GM23338 (cell line): Measurements from ENCODE around the gene DCAF17. TPM values are rescaled to one million over a fixed set of nuclear protein-coding genes. Genes with fewer than 3 reads are reported as not detected.

ENCODE experiments used
- ATAC-seq: fragments of 200-7000 bp; cut with Tn5 transposase; 3 replicates; pipeline ENCODE4 v1.9.1; 2020
- DNase-seq: peaks from one replicate; pipeline ENCODE4 v3.0.0-alpha.2; 2015; ENCODE audit warnings: low spot score
- H2AFZ ChIP-seq: fragments of 200-600 bp; sonication (generic); 2 replicates; pipeline ENCODE4 v1.8.0; 2016; ENCODE audit warnings: antibody characterized with exemption, mild to moderate bottlenecking, moderate library complexity
- H3F3A ChIP-seq: fragments of 200-600 bp; sonication (generic); replicated peaks from 2 replicates; pipeline ENCODE4 v1.8.0; 2017; ENCODE audit warnings: antibody characterized with exemption, mixed run types, low read depth
- H3K27ac ChIP-seq: fragments of 200-600 bp; sonication (generic); 2 replicates; pipeline ENCODE4 v1.6.1; 2016; ENCODE audit warnings: low read depth
- H3K27me3 ChIP-seq: fragments of 200-600 bp; sonication (generic); 2 replicates; pipeline ENCODE4 v1.8.0; 2016; ENCODE audit warnings: mild to moderate bottlenecking, mixed run types, moderate library complexity; ENCODE audit not compliant: insufficient read depth
- H3K36me3 ChIP-seq: fragments of 200-600 bp; sonication (generic); 2 replicates; pipeline ENCODE4 v1.8.0; 2016; ENCODE audit warnings: mild to moderate bottlenecking; ENCODE audit not compliant: insufficient read depth
- H3K4me1 ChIP-seq: fragments of 200-600 bp; sonication (generic); 2 replicates; pipeline ENCODE4 v1.8.0; 2016; ENCODE audit warnings: mild to moderate bottlenecking, moderate library complexity; ENCODE audit not compliant: insufficient read depth
- H3K4me2 ChIP-seq: fragments of 200-600 bp; sonication (generic); 2 replicates; pipeline ENCODE4 v1.7.1; 2017; ENCODE audit warnings: mixed run types
- H3K4me3 ChIP-seq: fragments of 200-600 bp; sonication (generic); 2 replicates; pipeline ENCODE4 v1.6.1; 2016; ENCODE audit warnings: mixed run types
- H3K79me2 ChIP-seq: fragments of 200-600 bp; sonication (generic); replicated peaks from 2 replicates; pipeline ENCODE4 v1.8.0; 2017; ENCODE audit warnings: mild to moderate bottlenecking; ENCODE audit not compliant: insufficient read depth
- H3K9me2 ChIP-seq: fragments of 200-600 bp; sonication (generic); 2 replicates; pipeline ENCODE4 v1.8.0; 2017; ENCODE audit not compliant: insufficient read depth
- H4K20me1 ChIP-seq: fragments of 200-600 bp; sonication (generic); replicated peaks from 2 replicates; pipeline ENCODE4 v1.8.0; 2017; ENCODE audit warnings: mild to moderate bottlenecking; ENCODE audit not compliant: insufficient read depth
- H3K27ac Mint-ChIP-seq: 2 replicates; pipeline ENCODE4 v1.8.0; 2020; ENCODE audit warnings: inconsistent platforms, mild to moderate bottlenecking, moderate library complexity, mixed read lengths
- H3K27me3 Mint-ChIP-seq: 3 replicates; pipeline ENCODE4 v1.8.0; 2022; ENCODE audit warnings: low read depth, mild to moderate bottlenecking, moderate library complexity, mixed read lengths, inconsistent platforms; ENCODE audit not compliant: insufficient read depth, poor library complexity
- H3K36me3 Mint-ChIP-seq: 3 replicates; pipeline ENCODE4 v1.8.0; 2021; ENCODE audit warnings: low read depth, mild to moderate bottlenecking, inconsistent platforms, moderate library complexity, mixed read lengths
- H3K4me1 Mint-ChIP-seq: 3 replicates; pipeline ENCODE4 v1.8.0; 2020; ENCODE audit warnings: mild to moderate bottlenecking, inconsistent platforms, mixed read lengths
- H3K4me3 Mint-ChIP-seq: 3 replicates; pipeline ENCODE4 v1.8.0; 2021; ENCODE audit warnings: moderate library complexity, mild to moderate bottlenecking, inconsistent platforms, mixed read lengths
- H3K9me3 Mint-ChIP-seq: 3 replicates; pipeline ENCODE4 v1.8.0; 2020; ENCODE audit warnings: moderate library complexity, mild to moderate bottlenecking, inconsistent platforms, mixed read lengths
- CREB1 ChIP-seq: fragments of 250-450 bp; sonication (Bioruptor Pico); IDR thresholded peaks from 2 replicates; pipeline ENCODE4 v1.5.0; 2020; ENCODE audit warnings: low read depth, mild to moderate bottlenecking, moderate library complexity
- CTCF ChIP-seq, 2 experiments: fragments of 200-600 bp in 1 of 2; sonication (generic) in 1 of 2; conservative IDR thresholded peaks; 2 replicates each; pipeline versions ENCODE4 v1.5.1 to v1.6.1; 2016 to 2017; ENCODE audit warnings: antibody characterized with exemption in 2 of 2, low read depth in 2 of 2, mild to moderate bottlenecking in 2 of 2, moderate library complexity in 1 of 2
- EZH2phosphoT487 ChIP-seq: fragments of 200-600 bp; sonication (generic); IDR thresholded peaks from one replicate; pipeline ENCODE4 v1.8.1; 2018; ENCODE audit warnings: antibody characterized with exemption; ENCODE audit not compliant: unreplicated experiment
- JUNB ChIP-seq: IDR thresholded peaks from one replicate; pipeline ENCODE4 v1.6.1; 2016; ENCODE audit warnings: antibody characterized with exemption; ENCODE audit not compliant: unreplicated experiment
- NANOG ChIP-seq: IDR thresholded peaks from 2 replicates; pipeline ENCODE4 v1.6.1; 2016; ENCODE audit warnings: antibody characterized with exemption, borderline replicate concordance
- polyA plus RNA-seq: library from polyadenylated mRNA; unstranded; fragments of >200 nt; fragmentation: Nextera tagmentation; extraction: Ambion mirVana; gene quantifications from 2 replicates; pipeline ENCODE4 v1.2.1, GENCODE V29; 2016
- total RNA-seq: library from RNA; depleted of rRNA; stranded (reverse); fragments of >200 nt; shearing (Covaris generic); gene quantifications from 2 replicates; pipeline ENCODE4 v1.2.3, GENCODE V29; 2014
- TF ChIP-seq, protein P1 (sequence below): fragments of 250-450 bp; sonication (Bioruptor Pico); IDR thresholded peaks from 2 replicates; pipeline ENCODE4 v1.5.0; 2020; ENCODE audit warnings: mild to moderate bottlenecking, moderate library complexity

The DCAF17 gene
- total and polyA plus RNA-seq, 2 experiments from 2014 or later = 11.0 to 37.3 TPM

- TF ChIP-seq, protein P1, sequence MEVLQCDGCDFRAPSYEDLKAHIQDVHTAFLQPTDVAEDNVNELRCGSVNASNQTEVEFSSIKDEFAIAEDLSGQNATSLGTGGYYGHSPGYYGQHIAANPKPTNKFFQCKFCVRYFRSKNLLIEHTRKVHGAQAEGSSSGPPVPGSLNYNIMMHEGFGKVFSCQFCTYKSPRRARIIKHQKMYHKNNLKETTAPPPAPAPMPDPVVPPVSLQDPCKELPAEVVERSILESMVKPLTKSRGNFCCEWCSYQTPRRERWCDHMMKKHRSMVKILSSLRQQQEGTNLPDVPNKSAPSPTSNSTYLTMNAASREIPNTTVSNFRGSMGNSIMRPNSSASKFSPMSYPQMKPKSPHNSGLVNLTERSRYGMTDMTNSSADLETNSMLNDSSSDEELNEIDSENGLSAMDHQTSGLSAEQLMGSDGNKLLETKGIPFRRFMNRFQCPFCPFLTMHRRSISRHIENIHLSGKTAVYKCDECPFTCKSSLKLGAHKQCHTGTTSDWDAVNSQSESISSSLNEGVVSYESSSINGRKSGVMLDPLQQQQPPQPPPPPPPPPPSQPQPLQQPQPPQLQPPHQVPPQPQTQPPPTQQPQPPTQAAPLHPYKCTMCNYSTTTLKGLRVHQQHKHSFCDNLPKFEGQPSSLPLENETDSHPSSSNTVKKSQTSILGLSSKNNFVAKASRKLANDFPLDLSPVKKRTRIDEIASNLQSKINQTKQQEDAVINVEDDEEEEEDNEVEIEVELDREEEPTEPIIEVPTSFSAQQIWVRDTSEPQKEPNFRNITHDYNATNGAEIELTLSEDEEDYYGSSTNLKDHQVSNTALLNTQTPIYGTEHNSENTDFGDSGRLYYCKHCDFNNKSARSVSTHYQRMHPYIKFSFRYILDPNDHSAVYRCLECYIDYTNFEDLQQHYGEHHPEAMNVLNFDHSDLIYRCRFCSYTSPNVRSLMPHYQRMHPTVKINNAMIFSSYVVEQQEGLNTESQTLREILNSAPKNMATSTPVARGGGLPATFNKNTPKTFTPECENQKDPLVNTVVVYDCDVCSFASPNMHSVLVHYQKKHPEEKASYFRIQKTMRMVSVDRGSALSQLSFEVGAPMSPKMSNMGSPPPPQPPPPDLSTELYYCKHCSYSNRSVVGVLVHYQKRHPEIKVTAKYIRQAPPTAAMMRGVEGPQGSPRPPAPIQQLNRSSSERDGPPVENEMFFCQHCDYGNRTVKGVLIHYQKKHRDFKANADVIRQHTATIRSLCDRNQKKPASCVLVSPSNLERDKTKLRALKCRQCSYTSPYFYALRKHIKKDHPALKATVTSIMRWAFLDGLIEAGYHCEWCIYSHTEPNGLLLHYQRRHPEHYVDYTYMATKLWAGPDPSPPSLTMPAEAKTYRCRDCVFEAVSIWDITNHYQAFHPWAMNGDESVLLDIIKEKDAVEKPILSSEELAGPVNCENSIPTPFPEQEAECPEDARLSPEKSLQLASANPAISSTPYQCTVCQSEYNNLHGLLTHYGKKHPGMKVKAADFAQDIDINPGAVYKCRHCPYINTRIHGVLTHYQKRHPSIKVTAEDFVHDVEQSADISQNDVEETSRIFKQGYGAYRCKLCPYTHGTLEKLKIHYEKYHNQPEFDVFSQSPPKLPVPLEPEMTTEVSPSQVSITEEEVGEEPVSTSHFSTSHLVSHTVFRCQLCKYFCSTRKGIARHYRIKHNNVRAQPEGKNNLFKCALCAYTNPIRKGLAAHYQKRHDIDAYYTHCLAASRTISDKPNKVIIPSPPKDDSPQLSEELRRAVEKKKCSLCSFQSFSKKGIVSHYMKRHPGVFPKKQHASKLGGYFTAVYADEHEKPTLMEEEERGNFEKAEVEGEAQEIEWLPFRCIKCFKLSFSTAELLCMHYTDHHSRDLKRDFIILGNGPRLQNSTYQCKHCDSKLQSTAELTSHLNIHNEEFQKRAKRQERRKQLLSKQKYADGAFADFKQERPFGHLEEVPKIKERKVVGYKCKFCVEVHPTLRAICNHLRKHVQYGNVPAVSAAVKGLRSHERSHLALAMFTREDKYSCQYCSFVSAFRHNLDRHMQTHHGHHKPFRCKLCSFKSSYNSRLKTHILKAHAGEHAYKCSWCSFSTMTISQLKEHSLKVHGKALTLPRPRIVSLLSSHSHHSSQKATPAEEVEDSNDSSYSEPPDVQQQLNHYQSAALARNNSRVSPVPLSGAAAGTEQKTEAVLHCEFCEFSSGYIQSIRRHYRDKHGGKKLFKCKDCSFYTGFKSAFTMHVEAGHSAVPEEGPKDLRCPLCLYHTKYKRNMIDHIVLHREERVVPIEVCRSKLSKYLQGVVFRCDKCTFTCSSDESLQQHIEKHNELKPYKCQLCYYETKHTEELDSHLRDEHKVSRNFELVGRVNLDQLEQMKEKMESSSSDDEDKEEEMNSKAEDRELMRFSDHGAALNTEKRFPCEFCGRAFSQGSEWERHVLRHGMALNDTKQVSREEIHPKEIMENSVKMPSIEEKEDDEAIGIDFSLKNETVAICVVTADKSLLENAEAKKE (CRISPR knock-in tag) = no peak
Observed at GRCh38 chr2:171419333-171419732, 14.7 kb upstream of the DCAF17 start (continued).

DNA sequence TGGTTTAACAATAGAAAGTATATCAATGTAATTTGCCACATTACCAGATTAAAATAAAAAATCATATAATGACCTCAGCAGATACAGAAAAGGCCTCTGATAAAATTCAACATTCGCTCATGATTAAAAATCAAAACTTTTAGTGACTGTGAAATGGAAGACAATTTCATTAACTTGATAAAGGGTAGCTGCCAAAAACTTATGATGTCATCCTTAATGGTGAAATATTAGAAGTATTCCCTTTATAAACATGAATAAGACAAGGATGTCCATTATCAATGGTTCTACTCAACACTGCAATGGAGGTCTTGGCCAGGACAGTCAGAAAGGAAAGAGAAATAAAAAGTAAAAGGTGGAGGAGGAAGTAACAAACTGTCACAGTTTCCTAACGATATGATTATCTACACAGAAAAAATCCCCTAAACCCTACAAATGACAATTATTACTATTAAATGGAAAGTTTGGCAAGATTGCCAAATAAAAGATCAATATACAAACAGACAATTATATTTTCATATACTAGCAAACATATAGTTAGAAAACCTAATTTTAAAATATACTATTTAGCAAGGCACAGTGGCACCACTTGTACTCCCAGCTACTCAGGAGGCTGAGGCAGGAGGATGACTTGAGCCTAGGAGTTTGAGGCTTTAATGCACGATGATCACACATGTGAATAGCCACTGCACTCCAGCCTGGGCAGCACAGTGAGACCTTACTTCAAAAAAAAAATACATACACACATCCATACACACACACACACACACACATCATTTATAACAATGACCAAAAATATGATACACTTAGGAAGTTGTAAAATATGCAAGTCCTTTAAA is 13.1 kb upstream of the DCAF17 start:
- Mint-ChIP-seq H3K36me3 (peaks cover 51% of the 10 kb centered on the region), H3K27me3 (no peaks in the 10 kb centered on the region), H3K27ac (no peak overlapping the region), H3K4me3 (no peak overlapping the region), H3K4me1 (peaks cover 8% of the 10 kb centered on the region; the same call in 2 of the 3 replicates), H3K9me3 (peaks cover 37% of the 10 kb centered on the region)
- Histone ChIP-seq H2AFZ (no peak overlapping the region), H3K79me2 (peaks cover 81% of the 10 kb centered on the region), H3F3A (no peaks in the 10 kb centered on the region), H4K20me1 (no peaks in the 10 kb centered on the region), H3K36me3 (peaks cover 34% of the 10 kb centered on the region), H3K4me3 (no peak overlapping the region), H3K4me2 (no peak overlapping the region), H3K27me3 (no peaks in the 10 kb centered on the region), H3K27ac (no peak overlapping the region), H3K9me2 (0 out of 2 replicates have a peak, but pooled peaks cover 2% of the 10 kb centered on the region), H3K4me1 (peaks cover under 1% of the 10 kb centered on the region; the same call in 1 of the 2 replicates)
- DNase-seq (no peak), ATAC-seq (no peak)
- TF ChIP-seq, protein P1 (CRISPR knock-in tag) = no peak
- TF ChIP-seq CTCF (conservative IDR thresholded peaks at IDR 0.05; ENCODE audit: low read depth in 2 of 2) (no peak), EZH2phosphoT487 (no peak), JUNB (no peak), CREB1 (CRISPR knock-in tag) (no peak), NANOG (no peak)
